H1 (cell line): ENCODE data around the gene QRICH1. TPM values are rescaled to one million over a fixed set of nuclear protein-coding genes. Genes with fewer than 3 reads are reported as not detected.
A peak's percentile ranks its signal among the peaks of the same experiment; 100 is the strongest.

ENCODE experiments used
- BCL11A ChIP-seq, 2 experiments: IDR thresholded peaks; one replicate each; pipeline ENCODE4 v1.6.1; 2011; ENCODE audit warnings: low read depth in 2 of 2, low read length in 2 of 2, mild to moderate bottlenecking in 2 of 2
- CBX5 ChIP-seq: fragments of 300-800, 300-1000 bp; sonication (generic); IDR thresholded peaks from 2 replicates; pipeline ENCODE4 v1.7.1; 2016; ENCODE audit warnings: antibody characterized with exemption, low read length, low read depth
- EP300 ChIP-seq, 2 experiments: IDR thresholded peaks; 1 replicate in 1 of 2; 2 replicates in 1 of 2; pipeline ENCODE4 v1.6.1; 2011 to 2012; ENCODE audit warnings: low read depth in 2 of 2, low read length in 2 of 2, mild to moderate bottlenecking in 2 of 2, borderline replicate concordance in 1 of 2, inconsistent platforms in 1 of 2, moderate library complexity in 1 of 2
- GABPA ChIP-seq: IDR thresholded peaks from 2 replicates; pipeline ENCODE4 v1.6.1; 2011; ENCODE audit warnings: mild to moderate bottlenecking, low read length, moderate library complexity, borderline replicate concordance; ENCODE audit not compliant: insufficient read depth
- JUN ChIP-seq: IDR thresholded peaks from 2 replicates; pipeline ENCODE4 v1.6.1; 2011; ENCODE audit warnings: low read depth, mild to moderate bottlenecking, improper control_type of control experiment, low read length
- MAFK ChIP-seq: IDR thresholded peaks from 2 replicates; pipeline ENCODE4 v1.6.1; 2012; ENCODE audit warnings: low read depth, mild to moderate bottlenecking, improper control_type of control experiment, low read length
- POU5F1 ChIP-seq: IDR thresholded peaks from 2 replicates; pipeline ENCODE4 v1.6.1; 2011; ENCODE audit warnings: low read depth, mild to moderate bottlenecking, low read length, moderate library complexity
- RFX5 ChIP-seq: IDR thresholded peaks from 2 replicates; pipeline ENCODE4 v1.6.1; 2011; ENCODE audit warnings: low read depth, low read length, improper control_type of control experiment, borderline replicate concordance
- SP1 ChIP-seq: IDR thresholded peaks from 2 replicates; pipeline ENCODE4 v1.6.1; 2011; ENCODE audit warnings: low read depth, low read length
- polyA plus RNA-seq, 7 experiments: library from polyadenylated mRNA; depleted of rRNA in 3 of 7; stranded (reverse) in 5 of 7; unstranded in 2 of 7; fragments of >200 nt in 5 of 7; fragments of 200-250 nt in 2 of 7; gene quantifications; 1 replicate in 5 of 7; 2 replicates in 1 of 7; 4 replicates in 1 of 7; pipeline versions ENCODE4 v1.2.1 to v1.2.3, GENCODE V29; 2011 to 2013; ENCODE audit warnings: missing spikeins in 2 of 7, mixed read lengths in 2 of 7
- total RNA-seq: library from RNA; stranded (reverse); fragmentation: NEBNext Ultra II Directional; extraction: Animal tissue kit (Norgen Biotek cat#: 25700); gene quantifications from 2 replicates; pipeline ENCODE4 v1.2.1, GENCODE V29; 2021
- TF ChIP-seq, protein P1 (sequence below): fragments of 300-600 bp; sonication (generic); IDR thresholded peaks from 2 replicates; pipeline ENCODE4 v1.7.1; 2012; ENCODE audit warnings: low read length, moderate library complexity, mild to moderate bottlenecking, inconsistent platforms; ENCODE audit not compliant: insufficient replicate concordance

QRICH1 gene
- total and polyA plus RNA-seq, 2 of the 8 experiments (the other 6 are each of a cell fraction or from before 2014, with no cell fraction given): 128 to 142 TPM

- TF ChIP-seq, protein P1, sequence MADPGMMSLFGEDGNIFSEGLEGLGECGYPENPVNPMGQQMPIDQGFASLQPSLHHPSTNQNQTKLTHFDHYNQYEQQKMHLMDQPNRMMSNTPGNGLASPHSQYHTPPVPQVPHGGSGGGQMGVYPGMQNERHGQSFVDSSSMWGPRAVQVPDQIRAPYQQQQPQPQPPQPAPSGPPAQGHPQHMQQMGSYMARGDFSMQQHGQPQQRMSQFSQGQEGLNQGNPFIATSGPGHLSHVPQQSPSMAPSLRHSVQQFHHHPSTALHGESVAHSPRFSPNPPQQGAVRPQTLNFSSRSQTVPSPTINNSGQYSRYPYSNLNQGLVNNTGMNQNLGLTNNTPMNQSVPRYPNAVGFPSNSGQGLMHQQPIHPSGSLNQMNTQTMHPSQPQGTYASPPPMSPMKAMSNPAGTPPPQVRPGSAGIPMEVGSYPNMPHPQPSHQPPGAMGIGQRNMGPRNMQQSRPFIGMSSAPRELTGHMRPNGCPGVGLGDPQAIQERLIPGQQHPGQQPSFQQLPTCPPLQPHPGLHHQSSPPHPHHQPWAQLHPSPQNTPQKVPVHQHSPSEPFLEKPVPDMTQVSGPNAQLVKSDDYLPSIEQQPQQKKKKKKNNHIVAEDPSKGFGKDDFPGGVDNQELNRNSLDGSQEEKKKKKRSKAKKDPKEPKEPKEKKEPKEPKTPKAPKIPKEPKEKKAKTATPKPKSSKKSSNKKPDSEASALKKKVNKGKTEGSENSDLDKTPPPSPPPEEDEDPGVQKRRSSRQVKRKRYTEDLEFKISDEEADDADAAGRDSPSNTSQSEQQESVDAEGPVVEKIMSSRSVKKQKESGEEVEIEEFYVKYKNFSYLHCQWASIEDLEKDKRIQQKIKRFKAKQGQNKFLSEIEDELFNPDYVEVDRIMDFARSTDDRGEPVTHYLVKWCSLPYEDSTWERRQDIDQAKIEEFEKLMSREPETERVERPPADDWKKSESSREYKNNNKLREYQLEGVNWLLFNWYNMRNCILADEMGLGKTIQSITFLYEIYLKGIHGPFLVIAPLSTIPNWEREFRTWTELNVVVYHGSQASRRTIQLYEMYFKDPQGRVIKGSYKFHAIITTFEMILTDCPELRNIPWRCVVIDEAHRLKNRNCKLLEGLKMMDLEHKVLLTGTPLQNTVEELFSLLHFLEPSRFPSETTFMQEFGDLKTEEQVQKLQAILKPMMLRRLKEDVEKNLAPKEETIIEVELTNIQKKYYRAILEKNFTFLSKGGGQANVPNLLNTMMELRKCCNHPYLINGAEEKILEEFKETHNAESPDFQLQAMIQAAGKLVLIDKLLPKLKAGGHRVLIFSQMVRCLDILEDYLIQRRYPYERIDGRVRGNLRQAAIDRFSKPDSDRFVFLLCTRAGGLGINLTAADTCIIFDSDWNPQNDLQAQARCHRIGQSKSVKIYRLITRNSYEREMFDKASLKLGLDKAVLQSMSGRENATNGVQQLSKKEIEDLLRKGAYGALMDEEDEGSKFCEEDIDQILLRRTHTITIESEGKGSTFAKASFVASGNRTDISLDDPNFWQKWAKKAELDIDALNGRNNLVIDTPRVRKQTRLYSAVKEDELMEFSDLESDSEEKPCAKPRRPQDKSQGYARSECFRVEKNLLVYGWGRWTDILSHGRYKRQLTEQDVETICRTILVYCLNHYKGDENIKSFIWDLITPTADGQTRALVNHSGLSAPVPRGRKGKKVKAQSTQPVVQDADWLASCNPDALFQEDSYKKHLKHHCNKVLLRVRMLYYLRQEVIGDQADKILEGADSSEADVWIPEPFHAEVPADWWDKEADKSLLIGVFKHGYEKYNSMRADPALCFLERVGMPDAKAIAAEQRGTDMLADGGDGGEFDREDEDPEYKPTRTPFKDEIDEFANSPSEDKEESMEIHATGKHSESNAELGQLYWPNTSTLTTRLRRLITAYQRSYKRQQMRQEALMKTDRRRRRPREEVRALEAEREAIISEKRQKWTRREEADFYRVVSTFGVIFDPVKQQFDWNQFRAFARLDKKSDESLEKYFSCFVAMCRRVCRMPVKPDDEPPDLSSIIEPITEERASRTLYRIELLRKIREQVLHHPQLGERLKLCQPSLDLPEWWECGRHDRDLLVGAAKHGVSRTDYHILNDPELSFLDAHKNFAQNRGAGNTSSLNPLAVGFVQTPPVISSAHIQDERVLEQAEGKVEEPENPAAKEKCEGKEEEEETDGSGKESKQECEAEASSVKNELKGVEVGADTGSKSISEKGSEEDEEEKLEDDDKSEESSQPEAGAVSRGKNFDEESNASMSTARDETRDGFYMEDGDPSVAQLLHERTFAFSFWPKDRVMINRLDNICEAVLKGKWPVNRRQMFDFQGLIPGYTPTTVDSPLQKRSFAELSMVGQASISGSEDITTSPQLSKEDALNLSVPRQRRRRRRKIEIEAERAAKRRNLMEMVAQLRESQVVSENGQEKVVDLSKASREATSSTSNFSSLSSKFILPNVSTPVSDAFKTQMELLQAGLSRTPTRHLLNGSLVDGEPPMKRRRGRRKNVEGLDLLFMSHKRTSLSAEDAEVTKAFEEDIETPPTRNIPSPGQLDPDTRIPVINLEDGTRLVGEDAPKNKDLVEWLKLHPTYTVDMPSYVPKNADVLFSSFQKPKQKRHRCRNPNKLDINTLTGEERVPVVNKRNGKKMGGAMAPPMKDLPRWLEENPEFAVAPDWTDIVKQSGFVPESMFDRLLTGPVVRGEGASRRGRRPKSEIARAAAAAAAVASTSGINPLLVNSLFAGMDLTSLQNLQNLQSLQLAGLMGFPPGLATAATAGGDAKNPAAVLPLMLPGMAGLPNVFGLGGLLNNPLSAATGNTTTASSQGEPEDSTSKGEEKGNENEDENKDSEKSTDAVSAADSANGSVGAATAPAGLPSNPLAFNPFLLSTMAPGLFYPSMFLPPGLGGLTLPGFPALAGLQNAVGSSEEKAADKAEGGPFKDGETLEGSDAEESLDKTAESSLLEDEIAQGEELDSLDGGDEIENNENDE: no peak
- TF ChIP-seq MAFK: no peak
- no peak for TF ChIP-seq BCL11A (IDR thresholded peaks at IDR 0.05; ENCODE audit: low read depth in 2 of 2, low read length in 2 of 2)
- TF ChIP-seq CBX5: no peak
- no peak for TF ChIP-seq JUN
- TF ChIP-seq POU5F1: no peak
- TF ChIP-seq EP300 (IDR thresholded peaks at IDR 0.05; ENCODE audit: borderline replicate concordance in 1 of 2, low read depth in 2 of 2, low read length in 2 of 2): no peak
- TF ChIP-seq GABPA: no peak; the same call in 1 of the 2 replicates
- TF ChIP-seq SP1: peak; percentile 94
- no peak; the same call in 1 of the 2 replicates for TF ChIP-seq RFX5
These were observed 86.7 kb downstream of the QRICH1 start, which contains the start of gene WDR6 (continued) for GRCh38 chr3:49007068-49007770.
